HG02678 (cell line): ENCODE measurements around the gene CLASRP.

ENCODE experiments used
- ATAC-seq: cut with Tn5 transposase; IDR thresholded peaks from one replicate; pipeline ENCODE4 v1.9.1; 2021; ENCODE audit warnings: mild to moderate bottlenecking, moderate library complexity; ENCODE audit not compliant: unreplicated experiment

The CLASRP gene

DNA sequence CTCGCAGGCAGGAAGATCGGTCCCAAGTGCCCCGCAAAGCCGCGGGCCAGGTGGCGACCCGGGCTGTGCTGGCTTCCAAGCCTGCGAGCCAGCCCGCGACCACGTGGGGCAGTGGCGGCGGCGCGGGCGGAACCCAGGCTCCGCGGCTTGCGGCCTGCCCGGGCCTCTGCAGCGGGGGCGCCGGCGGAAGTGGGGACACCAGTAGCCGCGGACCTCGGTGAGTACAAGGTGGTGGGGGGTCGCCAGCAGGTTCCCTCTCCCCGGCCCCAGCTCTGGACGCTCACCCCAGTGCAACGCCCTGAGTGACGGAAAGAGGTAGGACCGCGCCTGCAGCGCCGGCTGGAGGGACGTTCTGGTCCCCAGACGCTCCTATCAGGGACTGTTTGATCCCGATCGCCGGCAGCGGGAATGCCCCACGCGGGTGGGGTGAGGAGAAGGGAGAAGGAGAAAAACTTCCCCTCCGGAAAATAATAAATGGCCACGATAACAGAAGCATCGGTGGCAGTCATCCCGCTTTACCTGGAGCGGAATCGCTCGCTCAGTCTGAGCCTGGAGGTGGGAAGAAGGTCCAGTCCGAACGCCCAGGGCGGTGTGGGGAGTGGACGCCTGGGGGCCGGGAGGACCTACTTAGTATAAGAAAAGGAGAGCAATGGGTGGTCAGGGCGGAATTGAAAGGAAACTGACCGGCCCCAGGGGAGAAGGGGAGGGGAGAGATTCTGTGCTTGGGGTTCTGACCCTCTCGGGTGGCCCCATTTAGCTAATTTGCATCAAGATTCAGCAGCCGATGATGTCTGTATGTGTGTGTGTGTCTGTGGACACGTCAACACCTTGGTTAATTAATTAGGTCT is 40.4 kb downstream of the CLASRP start, which contains the start of gene GEMIN7:
Gene GEMIN7 (plus strand): TSS at position 198 of the 848 bp plus-strand sequence. CDS start 10,855 bp downstream, outside the sequence.
- no peak for ATAC-seq

DNA sequence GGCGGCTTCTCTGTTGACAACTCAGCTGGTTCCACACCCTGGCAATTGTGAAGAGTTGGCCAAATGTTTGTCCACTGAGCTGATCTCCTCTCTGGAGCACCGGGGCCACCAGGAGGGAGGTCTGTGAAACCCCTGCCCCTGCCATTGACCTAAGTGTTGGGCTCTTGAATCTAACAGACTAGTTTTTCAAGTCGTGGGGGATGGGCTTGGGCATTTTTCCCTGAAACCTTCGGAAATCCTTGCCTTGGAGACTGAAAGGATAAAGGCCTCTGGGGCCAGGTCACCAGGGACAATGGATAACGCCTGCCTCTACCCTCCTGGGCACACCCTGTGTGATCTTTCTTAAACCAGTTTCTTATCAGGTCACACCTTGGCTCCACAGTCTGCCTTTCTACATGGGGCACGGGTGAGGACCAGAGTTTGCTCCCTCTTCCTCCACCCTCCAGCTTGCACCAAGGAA is 41.1 kb downstream of the CLASRP start:
- ATAC-seq: no peak

DNA sequence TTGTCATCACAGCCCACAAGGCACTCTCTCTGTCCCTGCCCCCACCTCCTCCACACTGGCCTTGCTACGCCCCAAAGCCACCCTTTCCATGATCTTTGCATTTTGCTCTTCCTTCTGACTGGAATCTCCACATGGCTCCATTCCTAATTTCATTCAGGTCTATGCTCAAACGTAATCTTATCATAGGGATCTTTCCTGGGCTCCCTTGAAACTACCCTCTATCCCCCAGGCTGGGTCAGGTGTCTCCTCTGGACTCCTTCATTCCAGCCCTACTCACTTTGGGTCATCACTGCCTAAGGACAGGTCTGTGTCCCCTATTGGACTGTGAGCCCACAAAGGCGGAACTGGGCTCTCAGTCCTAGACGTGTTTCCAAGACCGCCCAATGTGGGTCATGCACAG is 43.3 kb downstream of the CLASRP start:
- ATAC-seq: no peak

DNA sequence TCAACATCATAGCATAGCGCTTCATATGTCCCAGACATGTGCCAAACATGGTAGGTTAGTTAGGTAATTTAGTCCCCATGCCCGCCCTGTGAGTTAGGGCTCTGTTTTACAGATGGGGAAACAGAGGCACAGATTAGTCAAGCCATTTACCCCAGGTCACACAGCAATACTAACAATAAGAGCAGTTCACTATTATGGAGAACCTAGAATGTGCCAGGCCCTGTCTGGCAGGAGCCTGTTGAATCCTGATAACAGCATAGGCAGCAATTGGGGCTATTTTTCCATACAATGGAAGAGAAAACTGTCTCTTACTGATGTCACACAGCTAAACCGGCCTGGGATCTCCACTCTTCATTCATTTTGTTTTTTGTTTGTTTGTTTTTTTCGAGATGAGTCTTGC is 47.6 kb downstream of the CLASRP start:
- ATAC-seq: no peak

DNA sequence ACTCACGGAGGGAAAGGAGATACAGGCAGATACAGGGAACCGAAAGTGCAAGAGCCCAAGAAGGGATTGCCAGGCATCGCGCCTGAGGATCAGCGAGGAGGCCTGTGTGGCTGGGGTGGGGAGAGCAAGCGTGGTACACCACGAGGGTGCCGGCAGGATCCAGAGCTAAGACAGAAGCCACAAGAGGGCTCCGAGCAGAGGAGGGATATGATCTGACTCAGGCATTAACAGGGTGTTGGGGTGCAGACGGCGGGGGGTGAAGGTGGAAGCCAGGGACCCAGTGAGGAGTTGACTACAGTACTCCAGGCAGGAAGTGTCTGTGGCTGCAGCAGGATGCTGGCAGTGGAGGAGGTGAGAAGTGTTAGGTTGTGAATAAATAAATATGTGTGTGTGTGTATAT is 48.7 kb downstream of the CLASRP start:
- ATAC-seq: no peak

DNA sequence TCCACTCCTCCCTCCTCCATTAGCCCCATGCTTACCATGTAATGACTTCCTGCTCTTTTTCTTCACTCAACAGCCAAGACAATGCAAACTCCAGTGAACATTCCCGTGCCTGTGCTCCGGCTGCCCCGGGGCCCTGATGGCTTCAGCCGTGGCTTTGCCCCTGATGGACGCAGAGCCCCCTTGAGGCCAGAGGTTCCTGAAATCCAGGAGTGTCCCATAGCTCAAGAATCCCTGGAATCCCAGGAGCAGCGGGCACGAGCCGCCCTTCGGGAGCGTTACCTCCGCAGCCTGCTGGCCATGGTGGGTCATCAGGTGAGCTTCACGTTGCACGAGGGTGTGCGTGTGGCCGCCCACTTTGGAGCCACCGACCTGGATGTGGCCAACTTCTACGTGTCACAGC is 51.2 kb downstream of the CLASRP start:
- ATAC-seq: no peak

DNA sequence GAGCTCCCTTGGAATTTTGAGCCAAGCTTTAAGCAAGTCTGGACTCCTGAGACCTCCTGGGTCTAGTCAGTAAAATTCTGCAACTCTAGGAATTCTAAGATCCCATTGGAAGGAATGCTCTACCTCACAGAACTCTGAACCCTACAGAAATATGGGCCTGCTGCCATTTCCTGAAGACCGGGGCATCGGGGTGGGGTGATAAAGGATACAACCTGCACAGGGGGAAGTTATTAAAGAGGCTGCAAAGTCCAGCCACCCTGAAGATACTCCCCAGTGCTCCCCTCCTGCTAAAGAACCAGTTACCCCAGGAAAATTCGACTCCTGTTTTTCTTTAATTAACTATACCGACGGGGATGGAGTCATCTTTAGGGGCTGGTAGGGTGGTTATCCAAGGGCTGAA is 51.8 kb downstream of the CLASRP start:
- no peak for ATAC-seq

DNA sequence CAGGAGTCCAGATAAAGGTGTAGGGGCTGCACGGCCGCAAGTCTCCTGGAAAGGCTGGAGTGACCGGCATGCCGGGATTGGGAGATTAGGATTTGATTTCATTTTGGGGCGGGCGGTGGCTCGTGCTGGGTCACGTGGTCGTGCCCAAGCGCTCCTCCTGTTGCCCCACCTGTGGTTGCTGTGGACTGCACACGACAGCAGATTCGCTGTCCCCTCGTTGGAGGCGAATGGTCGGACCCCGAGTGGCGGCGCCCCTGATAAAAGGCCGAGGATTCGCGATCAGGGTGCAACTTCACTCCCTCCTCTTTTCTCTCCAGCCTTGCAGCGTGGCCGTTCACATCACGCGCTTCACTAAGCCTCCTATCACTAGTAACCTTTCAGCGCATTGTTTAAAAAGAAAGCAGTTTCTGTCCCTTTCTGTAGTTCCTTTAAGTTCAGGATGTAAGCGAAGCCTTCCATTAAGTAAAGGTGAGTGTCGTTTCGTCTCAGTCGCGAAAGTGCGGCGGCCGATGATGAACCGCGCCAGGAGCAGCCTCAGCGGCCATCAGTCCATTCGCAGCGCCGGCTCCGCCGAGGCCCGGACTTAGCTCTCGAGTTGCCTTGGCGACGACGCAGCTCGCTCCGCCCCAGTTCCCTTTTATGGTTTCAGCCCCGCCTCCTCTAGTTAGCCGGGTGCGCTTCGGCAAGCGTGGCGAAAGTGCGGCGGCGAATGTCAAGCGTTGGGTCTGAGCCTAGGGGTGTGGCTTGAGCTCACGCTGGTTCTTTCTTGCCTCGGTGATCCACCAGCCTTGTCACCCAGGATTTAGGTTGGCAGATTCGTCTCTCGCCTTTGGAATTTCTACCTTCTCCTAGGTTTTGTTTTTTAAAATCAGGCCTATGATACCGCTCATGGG is 52.4 kb downstream of the CLASRP start:
- peak; percentile 70 for ATAC-seq

DNA sequence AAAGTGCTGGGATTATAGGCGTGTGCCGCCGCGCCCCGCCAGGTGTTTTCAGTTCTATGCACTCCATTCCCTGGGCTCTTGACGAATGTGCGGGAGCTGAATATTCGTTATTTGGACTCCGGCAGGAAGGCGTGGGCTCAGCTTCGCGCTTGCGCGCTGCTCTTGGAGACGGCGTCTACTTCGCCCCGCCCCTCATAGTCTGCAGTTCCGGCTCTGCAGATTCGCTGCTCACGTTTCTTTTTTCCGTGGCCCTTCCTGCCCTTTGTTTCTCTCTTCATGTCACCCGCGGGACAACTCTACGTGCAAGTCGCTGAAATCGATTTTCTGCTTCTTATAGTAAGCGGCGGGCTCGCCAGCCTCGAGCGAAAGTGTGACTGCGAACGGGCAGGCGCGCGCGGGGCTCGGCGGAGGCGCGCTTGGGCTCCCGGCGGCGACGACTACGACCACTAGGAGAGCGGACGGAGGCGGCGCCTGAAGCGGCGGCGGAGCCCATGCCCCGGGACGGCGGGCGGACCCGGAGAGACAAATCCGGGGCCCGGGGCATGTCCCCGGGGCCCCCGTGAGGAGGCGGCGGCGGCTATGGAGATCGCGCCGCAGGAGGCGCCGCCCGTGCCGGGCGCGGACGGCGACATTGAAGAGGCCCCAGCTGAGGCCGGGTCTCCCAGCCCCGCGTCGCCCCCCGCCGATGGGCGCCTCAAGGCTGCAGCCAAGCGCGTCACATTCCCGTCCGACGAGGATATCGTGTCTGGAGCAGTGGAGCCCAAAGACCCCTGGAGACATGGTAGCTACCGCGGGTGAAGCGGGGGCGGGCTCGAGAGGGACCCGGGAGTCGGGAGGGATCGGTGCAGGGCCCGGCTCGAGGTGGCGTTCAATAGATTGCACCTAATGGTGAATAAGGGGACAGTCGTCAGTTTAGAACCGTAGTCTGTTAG is 54.2 kb downstream of the CLASRP start, which contains the start of gene PPP1R37:
Gene PPP1R37 (plus strand): TSS at position 433 of the 932 bp plus-strand sequence. CDS start 147 bp downstream, at position 580.
- ATAC-seq: peak; percentile 67

DNA sequence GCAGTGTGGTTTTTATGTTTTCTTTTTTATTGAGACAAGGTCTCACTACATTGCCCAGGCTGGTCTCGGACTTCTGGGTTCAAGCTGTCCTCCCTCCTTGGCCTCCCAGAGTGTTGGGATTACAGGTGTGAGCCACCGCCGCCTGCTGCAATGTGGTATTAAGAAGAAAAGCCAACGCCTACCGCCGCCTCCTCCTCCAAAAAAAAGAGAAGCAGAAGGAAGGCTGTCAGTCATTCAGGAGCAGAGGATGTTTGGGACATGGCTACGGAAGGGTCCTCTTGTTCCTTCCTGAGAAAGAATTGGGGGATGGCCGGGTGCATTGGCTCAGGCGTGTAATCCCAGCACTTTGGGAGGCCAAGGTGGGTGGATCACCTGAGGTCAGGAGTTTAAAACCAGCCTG is 55.3 kb downstream of the CLASRP start:
- no peak for ATAC-seq

DNA sequence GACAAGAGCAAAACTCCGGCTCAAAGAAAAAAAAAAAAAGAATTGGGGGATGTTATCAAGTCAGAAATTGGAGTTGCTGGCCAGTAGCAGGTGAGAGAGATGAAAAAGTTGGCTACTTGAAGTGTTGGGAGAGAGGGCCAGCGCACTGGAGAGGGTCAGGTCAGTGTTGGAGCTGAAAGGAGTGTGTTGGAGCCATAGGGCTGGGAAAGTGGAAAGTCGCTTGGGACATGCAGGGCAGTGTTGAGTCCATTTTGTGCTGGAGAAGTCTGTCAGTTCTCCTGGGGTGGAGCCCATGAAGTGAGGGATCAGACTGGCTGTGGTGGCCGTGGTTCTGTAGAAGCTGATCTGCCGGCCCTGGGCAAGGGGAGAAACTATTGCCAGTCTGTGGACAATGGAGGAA is 55.9 kb downstream of the CLASRP start:
- ATAC-seq: no peak

DNA sequence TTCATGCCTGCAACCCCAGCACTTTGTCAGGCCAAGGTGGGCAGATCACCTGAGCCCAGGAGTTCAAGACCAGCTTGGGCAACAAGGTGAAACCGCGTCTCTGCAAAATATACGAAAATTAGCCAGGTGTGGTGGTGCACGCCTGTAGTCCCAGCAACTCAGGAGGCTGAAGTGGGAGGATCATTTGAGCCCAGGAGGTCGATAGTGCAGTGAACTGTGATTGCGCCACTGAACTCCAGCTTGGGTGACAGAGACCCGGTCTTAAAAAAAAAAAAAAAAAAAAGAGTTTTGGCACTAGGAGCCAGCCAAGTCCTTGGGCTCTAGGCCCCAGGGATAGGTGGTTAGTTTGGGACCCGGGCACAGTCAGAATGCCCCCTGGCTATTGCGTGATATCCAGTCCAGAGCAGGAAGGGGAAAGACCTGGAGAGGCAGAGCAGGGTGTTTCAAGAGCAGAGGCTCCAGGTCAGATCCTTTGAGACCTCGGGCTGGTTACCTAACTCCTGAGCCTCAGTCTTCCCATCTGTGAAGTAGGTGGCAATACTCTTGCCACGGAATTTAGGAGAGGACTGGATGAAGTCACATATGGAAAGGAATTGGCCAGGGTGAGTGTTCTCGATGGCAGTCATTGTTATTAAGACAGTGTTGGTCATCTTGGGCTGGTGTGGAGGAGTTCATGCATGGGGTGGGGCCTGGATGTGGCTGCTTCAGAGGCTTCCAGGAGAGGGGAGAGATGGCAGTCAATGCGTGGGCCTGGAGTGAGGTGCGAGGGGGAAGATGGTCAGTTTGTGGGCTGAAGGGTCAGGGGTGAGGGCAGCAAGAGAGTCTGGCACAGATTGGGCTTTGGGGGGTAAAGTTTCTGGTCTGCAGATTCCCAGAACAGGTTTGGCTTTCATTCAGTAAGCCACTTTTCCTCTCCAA is 56.9 kb downstream of the CLASRP start:
- no peak for ATAC-seq

DNA sequence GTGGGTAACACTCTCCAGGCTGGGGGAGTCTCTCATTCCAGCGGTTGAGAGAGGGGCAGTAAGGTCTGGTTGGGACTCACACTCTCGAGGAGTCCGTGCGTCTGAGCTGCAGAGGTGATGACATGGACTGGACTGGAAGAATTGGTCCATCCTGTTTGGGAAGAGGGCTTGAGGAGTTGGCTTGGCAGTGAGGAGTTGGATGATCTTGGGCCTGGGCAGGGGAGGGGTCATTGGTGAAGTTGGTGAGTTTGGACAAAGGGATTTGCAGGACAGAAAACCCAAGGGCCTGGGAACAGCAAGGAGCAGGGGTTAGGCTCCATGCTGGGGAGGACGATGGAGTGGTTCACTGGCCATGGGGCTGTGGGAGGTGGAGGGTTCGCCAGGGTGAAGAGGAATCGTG is 57.9 kb downstream of the CLASRP start:
- ATAC-seq: no peak

DNA sequence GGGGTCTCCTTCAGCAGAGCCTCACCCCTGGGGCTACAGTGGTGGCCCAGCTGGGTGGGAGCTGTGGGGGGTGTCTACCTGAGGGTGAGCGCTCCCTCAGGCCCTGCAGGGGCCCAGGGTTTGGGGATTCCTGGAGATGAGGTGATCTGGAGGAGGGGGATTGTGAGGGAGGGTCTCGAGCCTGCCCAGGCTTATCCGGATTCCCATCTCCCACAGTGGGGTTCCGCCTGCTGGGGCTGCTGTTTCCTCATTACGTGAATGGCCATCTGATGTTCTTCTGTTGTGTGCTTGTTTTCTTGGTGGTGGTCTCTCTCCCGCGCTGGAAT is 58.6 kb downstream of the CLASRP start:
- no peak for ATAC-seq

DNA sequence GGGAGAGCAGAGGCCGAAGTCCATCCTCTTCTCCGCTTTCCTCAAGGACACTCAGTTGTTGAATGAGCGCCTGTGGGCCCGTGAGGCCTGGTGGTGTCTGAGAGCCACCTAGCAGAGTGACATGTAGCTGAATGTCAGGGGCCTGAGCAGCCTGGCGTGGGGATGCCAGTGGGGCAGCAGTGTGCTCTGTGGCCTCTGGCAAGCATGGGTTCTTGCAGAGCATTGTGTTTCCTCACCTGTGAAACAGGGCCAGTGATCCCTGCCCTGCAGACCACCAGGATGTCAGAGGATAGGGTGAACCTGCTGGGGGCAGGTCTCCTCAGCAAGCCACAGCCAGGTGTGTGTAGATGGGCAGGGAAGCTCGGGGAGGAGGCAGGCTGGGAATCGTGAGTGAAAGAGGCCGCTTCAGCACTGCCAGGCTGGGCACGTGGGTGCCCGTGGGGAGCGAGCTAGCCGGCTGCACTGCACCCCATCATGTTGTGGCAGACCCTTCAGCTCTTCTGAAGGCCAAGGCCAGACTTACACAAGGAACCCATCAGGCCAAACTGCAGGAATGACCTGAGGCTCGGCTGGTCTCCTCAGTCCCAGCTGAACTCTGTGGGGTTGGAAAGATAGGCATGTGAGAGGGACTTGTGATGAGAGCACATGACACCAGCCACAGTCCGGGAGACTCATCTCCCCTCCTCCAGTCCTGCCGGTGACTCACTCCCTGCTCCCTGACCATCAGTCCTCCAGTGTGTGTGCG is 59.1 kb downstream of the CLASRP start:
- ATAC-seq: no peak

DNA sequence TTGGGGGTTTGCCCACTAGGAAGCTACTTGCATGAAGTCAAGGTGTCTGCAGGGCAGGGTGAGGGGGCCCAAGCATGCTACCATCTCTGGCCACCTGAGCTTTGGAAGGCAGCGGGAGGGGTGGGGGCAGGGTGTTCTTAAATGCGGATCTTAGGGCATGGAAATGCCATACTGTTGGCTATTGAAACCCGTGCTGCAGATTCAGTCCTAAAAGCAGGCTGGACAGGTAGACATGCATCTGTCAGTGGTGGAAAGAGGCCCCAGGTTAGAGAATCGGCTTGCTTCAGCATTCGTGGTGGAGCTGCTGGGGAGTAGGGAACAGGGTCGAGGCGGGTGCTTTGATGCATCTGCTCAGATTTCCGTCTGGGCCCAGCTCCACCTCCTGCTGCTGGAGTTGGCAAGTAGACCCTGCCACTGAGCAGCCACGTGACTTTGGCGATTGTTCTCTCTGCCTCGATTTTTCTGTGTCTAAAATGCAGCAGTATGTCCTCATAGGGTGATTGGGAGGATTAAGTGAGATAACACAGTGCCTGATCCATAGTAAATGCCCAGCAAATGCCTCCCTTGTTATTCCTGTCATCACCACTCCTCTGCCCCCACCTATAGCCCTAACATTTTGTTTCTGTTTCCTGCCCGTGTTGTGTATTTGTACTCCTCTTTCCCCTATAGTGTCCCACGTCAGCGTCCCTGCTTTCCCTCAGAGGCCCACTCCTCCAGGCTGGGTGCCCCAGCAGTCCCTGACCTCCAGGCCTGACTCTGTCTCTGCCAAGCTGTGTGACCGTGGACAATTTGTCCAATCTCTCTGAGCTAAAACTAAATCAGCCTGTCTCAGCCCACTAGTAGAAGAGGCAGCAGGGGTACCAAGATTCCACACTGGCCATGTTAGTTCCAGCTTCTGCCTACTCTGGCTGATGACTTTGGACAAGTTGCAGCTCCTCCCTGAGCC is 59.9 kb downstream of the CLASRP start:
- no peak for ATAC-seq

DNA sequence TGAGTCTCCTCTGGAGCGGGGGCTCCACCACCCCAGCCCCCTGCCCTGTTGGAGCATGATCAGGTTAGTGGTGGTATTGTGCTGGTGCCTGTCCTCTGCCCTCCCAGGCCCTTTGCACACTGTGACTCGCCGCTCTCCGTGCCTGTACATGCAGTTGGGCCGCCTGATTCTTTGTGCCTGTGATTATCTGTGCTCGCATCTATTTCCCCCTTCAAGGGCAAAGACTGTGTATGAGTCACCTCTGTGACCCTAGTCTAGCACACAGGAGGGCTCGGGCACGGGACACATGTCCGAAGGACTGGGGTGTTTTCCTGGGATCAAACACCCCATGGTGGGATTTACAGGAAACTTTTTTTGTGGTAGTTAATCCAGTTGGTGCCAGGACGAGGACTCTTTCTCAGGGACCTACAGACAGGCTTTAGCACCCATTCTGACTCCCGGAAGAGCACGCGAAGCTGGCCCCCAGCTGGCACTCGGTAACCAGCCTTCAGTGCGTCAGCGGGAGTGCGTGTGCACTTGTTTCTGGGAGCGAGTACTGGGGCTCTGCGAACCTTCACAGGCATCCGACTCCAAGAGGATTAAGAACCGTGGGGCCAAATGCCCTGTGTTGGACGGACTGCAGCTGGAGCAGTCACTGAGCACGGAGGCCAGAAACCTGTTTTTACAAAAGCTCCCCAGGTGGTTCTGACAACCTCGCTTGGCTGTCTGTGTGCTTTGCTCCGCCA is 60.8 kb downstream of the CLASRP start:
- ATAC-seq: no peak
